Kidney capillary endothelial cell (primary cell): Measurements from ENCODE around the gene SERINC5.
"Not testable (repeated sequence)": the region's sequence is repeated elsewhere in the genome, so short reads cannot be mapped to it uniquely, and the experiment has no call there.

Experiments
- DNase-seq: peaks from one replicate; pipeline ENCODE4 v3.0.0-alpha.2; 2018; ENCODE audit warnings: low spot score

The SERINC5 gene

GRCh38 chr5:80138486-80138885 is 117.4 kb downstream of the SERINC5 start:
- DNase-seq, result no peak

- DNase-seq, result not testable (repeated sequence)
Observed at GRCh38 chr5:80136798-80137197, 119.0 kb downstream of the SERINC5 start.

DNA sequence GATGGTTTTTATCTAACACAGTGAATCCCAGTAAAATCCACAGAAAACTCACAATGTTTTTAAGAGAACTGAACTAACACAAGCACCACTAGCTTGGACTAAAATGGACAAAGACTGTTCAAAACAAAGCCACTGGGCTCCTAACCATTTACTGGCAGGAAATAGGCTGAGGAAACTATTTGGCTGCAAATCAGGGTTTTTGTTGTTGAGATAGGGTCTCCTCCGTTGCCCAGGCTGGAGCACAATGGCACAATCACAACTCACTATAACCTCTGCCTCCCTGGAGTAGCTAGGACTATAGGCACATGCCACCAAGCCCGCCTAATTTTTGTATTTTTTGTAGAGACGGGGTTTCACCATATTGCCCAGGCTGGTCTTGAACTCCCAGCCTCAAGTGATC is 121.0 kb downstream of the SERINC5 start:
- no peak for DNase-seq

DNA sequence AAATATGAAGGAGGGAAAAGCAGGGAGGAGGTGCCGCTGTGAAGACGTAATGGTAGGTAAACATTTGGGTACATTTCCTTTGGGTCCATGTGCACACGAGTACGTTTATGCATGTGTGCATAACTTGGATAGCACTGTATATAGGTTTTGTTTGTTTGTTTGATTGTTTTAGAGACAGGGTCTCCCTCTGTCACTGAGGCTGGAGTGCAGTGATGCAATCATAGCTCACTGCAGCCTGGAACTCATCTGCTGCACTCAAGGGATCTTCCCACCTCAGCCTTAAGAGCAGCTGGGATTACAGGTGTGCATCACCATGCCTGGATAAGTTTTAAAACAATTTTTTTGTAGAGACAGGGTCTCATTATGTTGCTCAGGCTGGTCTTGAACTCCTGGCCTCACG is 126.7 kb downstream of the SERINC5 start:
- DNase-seq, result no peak

DNA sequence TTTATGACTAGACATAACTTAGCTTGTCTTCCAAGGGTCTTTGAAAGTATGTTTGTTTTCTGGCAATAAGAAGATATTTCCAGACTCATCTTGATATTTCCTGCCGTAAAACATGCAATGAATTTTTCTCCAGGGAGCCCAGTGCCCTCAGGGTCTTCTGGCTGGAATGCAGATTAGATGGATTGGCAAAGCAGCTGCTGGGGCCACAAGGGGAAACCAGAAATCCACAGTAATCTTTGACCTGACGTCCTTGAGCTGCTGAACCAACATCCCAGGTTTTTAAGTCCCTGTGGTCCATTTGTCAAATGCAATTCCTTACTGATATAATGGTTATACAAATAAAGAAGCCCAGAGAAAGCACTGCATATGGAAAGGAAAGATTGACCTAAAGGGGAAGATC is 127.7 kb downstream of the SERINC5 start:
- no peak for DNase-seq

DNA sequence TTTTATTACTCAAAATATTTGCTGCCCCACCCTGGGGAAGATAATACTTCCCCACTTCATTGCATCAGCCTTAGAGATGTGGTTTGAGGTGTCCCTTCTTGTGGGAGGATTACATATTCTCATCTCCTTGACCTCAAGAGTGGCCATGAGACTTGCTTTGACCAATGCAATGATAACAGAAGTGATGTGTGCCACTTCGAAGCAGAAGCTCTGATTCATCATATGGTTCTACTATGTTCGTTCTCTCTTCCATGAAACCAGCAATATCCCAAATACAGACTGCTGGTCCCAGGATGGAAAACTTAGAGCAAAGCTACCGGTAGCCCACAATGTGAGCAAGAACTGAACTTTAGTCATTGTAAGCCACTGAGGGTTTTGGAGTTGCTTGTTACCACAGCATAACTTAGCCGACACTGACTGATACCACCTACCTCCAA is 128.7 kb downstream of the SERINC5 start:
- no peak for DNase-seq

- no peak for DNase-seq
Observed at GRCh38 chr5:80125962-80126480, 129.8 kb downstream of the SERINC5 start.

DNA sequence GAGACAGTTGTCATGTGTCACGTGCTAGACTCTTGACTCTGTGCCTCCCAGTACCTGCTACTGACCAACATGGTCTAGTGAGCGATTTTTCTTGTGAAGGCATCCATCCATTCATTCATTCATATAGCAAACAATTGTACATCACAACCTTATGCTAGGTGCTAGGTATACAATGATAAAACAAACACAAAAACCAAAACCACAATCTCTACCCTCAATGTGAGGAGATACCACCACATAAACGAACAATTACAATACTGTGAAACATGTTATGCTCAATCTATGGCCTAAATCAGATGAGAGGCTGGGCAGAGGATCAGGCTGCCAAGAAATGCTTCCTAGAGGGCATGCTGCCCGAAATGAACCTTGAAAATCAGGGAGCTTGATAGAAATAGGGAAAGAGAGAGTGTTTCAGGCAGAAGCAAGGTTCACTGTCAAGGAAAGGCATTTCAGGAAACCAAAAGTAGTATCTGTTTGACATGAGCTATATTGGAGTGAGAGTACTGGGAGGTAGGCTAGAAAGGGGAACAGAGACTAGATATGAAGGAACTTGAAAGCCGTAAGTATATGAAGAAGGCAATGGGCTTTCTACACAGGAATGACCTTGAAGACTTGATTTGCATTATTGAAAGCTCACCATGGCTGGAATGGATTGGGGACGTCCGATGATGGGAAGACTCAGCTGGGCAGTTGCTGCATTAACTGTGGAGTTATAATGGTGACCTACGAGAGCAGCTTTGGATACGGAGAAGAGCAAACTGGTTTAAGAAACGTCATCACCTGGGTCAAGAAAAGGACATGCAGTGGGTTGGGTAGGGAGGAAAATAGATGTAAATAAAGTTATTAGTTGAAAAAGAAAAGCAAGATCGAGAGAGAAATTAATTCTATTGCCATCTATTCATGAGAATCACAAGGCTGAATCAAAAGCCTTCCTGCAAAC is 130.6 kb downstream of the SERINC5 start:
- no peak for DNase-seq

- no peak for DNase-seq
Observed at GRCh38 chr5:80124121-80124918, 131.5 kb downstream of the SERINC5 start.

DNA sequence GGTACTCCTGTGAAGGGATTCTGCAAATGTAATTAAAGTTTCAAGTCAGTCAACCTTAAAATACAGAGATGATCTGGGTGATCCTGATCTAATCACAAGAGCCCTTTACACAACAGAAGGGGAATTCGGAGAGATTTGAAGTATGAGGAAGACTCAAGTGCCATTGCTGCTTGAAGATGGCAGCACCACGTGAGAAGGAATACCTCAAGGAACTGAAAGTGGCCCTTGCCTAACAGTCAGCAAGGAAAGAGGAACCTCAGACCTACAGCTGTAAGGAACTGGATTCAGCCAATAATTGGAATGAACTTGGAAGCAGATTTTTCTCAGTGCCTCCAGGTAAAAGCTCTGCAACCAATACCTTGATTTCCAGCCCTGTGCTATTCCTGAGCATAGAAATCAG is 133.3 kb downstream of the SERINC5 start:
- DNase-seq, result no peak

GRCh38 chr5:80119372-80119771 is 136.5 kb downstream of the SERINC5 start:
- no peak for DNase-seq

DNA sequence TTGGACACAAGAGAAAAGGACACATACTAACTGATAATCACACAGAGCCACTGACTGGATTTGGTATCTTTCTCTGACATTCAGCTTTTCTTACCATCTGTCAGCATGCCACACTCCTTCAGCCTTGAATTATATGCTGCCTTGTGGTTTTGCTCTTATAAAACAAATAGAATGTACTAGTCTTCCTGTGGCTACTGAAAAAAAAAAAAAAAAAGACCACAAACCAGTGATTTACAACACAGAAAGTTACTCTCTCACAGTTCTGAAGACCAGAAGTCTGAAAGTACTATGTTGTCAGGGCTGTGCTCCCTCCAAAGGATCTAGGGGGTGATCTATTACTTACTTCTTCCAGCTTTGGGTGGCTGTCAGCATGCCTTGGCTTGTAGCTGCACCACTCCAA is 138.4 kb downstream of the SERINC5 start:
- no peak for DNase-seq

- no peak for DNase-seq
Observed at GRCh38 chr5:80116465-80116864, 139.4 kb downstream of the SERINC5 start.

DNA sequence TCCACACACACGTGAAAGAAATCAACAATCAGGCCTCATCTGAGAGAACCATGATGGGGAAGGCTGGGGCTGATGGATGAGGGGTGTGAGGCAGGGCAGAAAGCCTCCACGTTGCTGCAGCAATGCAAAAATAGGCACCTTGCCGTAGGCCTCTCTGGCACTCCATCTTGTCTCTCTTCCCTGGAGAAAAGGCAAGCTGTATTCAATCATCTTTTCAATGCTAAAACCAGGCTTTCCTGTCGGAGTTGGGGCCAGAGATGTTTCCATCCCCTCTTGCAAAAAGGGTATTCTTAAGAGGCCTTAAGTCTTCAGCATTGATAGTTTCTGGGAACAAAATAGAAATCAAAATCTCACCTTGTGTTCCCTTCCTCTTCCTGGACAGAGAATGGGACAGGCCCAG is 139.8 kb downstream of the SERINC5 start:
- no peak for DNase-seq

DNA sequence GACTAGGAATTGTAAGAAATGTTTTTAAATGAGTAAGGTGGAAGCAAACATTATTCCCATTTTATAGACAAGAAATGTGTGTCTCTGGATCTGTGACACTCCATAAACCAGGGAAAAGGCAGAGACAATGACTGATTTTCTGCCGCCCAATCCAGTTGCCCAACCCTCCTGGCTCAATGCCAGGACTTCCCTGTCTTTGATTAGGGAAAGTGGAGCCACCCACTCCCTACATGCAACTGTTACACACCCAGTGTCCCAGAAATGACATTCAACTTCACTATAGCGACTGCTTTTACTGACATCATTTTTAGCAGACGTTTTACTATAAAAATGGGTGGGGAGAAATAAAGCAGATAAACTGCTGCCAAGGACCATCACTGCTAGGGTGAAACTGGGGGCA is 141.0 kb downstream of the SERINC5 start:
- no peak for DNase-seq

DNA sequence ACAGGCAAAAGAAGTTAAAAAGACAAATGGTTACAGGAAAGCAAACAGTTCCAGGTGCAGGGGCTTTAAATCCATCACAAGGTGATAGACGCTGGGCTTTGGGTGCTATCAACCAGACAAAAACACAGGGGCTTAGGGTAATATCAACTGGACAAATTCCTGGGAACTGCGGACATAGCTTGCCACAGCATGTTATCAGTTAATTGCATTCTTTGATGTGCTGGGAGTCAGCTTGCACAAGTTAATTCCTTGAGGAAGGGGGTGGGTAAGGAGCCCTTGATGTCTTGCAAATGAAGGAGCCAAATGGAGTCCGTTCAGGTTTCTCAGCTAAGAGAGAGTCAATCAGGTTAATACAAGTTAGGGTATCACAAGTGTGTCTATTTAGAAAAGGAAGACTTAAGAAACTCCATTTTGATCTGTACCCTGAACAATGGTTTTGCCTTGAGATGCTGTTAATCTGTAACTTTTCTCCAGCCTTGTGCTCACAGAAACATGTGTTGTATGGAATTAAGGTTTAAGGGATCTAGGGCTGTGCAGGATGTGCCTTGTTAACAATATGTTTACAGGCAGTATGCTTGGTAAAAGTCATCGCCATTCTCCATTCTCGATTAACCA is 144.4 kb downstream of the SERINC5 start:
- not testable (repeated sequence) for DNase-seq

- DNase-seq, result no peak
Observed at GRCh38 chr5:80109646-80110478, 146.0 kb downstream of the SERINC5 start.

GRCh38 chr5:80106916-80107315 is 148.9 kb downstream of the SERINC5 start:
- no peak for DNase-seq

DNA sequence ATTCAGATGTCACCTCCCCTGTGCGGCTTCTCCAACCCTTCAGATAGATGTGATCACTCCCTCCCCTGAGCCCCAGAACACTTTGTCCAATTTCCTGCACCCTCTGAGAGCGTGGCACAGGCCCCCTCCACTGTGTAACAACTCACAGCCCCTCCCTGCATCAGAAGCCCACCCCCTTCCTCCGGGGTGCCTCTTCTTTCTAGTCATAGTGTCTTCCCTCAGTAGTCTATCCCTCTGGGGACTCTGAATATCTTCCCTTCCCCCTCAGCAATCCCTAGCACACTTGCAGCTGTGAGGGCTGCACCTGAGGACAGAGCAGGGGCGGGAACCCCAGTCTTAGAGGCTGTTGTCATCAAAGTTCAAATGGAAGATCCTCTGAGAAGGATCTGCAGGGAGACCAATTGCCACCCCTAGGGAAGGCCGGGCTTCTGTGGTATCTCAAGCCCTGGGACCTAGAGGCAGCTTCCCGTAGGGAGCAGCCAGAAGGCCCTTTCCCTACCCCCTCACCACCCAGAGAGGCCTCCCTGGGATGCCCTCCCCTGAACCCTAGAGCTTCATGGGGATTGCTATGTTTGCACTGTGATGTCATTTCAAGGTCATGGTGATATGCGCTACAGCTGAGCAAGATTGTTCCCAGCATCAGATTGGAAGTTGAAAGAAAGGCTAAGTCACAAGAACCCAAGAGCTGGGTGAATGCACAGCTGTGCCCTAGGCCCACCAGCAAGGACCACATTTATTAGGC is 150.0 kb downstream of the SERINC5 start:
- no peak for DNase-seq

DNA sequence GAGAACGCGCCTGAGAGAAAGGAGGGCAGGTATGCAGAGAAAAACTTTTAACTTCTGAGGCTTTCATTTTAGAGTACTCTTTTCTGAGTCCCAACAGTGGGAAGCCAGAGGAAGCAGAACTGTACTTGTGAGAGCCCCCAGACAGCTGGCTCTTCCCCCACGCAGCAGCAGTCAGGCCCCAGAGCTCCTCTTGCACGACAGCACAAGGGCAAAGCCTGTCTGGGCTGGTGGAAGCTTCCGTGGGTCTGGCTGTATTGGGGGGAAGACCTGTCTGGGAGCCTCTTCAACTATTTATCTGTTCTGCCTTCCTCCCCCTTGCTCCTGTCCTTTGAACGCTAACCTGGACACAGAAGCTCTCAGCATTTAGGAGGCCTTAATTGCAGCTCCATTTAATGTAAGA is 152.5 kb downstream of the SERINC5 start:
- no peak for DNase-seq

DNA sequence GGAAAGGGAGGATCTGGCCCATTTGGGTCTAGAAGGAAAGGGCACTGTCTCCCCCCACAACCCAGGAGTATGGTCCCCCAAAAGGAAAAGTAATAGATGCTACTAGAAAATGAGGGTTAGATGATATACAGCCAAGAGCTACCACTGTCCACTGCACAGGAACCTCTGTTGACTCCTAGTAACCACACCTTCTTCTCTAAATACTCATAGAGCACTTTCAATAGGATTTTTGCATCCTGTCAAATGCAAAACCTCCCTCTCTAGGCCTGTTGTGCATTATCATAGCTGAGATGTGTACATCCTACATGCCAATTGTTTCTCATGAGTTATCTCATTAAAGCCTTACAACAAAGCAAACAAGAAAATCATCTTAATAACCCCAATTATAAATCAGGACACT is 153.9 kb downstream of the SERINC5 start:
- no peak for DNase-seq
